ENCODE results near the gene ROR1. TPM values are rescaled to one million over a fixed set of nuclear protein-coding genes. Genes with fewer than 3 reads are reported as not detected.

Gene ROR1
- total and polyA plus RNA-seq, 2 of the 13 experiments (the other 11 are each of a cell fraction or from before 2014, with no cell fraction given): 0.58 to 2.3 TPM

- intact Hi-C loops (cut with micrococcal nuclease; ENCODE audit: unreplicated experiment) (no loop called here), in situ Hi-C loops (cut with HindIII; ENCODE audit: extremely low pct_ligation_motif_present, low pct_unique_long_range_greater_than_20kb) (no loop called here)
- no peaks in the 10 kb centered on the region for H3K9me3 ChIP-seq (ENCODE audit: low read length)
- H3K27me3 ChIP-seq (ENCODE audit: control insufficient read depth in 1 of 2, insufficient read depth in 2 of 2, low read length in 2 of 2): no peaks in the 10 kb centered on the region
- H3K9ac ChIP-seq (ENCODE audit: insufficient read depth, low read depth, low read length): no peak overlapping the region
- no peaks in the 10 kb centered on the region for H4K20me1 ChIP-seq (ENCODE audit: insufficient read depth, low read length)
- H3K36me3 ChIP-seq (replicated peaks in 1 of 2; ENCODE audit: control insufficient read depth in 1 of 2, insufficient read depth in 2 of 2, low read length in 2 of 2): no peaks in the 10 kb centered on the region
- peak; percentile 47 for ATAC-seq
- no peak for DNase-seq (ENCODE audit: low spot score)
- WGBS (ENCODE audit: low lambda C conversion rate): 7% methylated on average over 2 of the region's 3 CpGs
- CTCF ChIA-PET (ENCODE audit: low intra/inter-chr PET ratio, low total read pairs): no interaction called here
- BruUV-seq (replicated peaks): no TSS peak
- FAIRE-seq: no peak
- no peak overlapping the region for H3K4me2 ChIP-seq (ENCODE audit: low read depth, low read length)
- no peaks in the 10 kb centered on the region for H3K79me2 ChIP-seq (ENCODE audit: insufficient read depth, low read length)
- TF ChIP-seq PAX8 (CRISPR knock-in tag; IDR thresholded peaks at IDR 0.05; ENCODE audit: borderline replicate concordance) (no peak), MAFK (conservative IDR thresholded peaks at IDR 0.05 in 1 of 2, IDR thresholded peaks at IDR 0.05 in 1 of 2; ENCODE audit: low read length in 2 of 2) (peak in 1 of 2 experiments; percentile 15; a peak in 1 of 4 replicates)
- no peak overlapping the region for H3K27ac ChIP-seq (ENCODE audit: extremely low read length, insufficient read depth, low read length)
- POLR2A ChIA-PET: no interaction called here
- H2AFZ ChIP-seq (ENCODE audit: low read length): no peak overlapping the region
- H3K4me1 ChIP-seq (ENCODE audit: insufficient read depth, low read length): peaks cover 10% of the 10 kb centered on the region; the same call in 1 of the 2 replicates
- H3K4me3 ChIP-seq (replicated peaks in 1 of 3; ENCODE audit: insufficient read depth in 1 of 3, low read depth in 2 of 3, low read length in 3 of 3): no peak overlapping the region
Measured at GRCh38 chr1:64039390-64039926, 265.6 kb downstream of the ROR1 start.

GRCh38 chr1:64041371-64042131 is 267.7 kb downstream of the ROR1 start:
- intact Hi-C loops (cut with micrococcal nuclease; ENCODE audit: unreplicated experiment): no loop called here
- no peaks in the 10 kb centered on the region for H3K9me3 ChIP-seq (ENCODE audit: low read length)
- BruUV-seq (replicated peaks): no TSS peak

More at GRCh38 chr1:64041371-64042131, 267.7 kb downstream of the ROR1 start:
- ATAC-seq (no peak), DNase-seq (ENCODE audit: low spot score) (no peak), FAIRE-seq (no peak)
- Histone ChIP-seq H3K36me3 (replicated peaks in 1 of 2; ENCODE audit: control insufficient read depth in 1 of 2, insufficient read depth in 2 of 2, low read length in 2 of 2) (no peaks in the 10 kb centered on the region), H3K9ac (ENCODE audit: insufficient read depth, low read depth, low read length) (no peak overlapping the region), H3K27me3 (ENCODE audit: control insufficient read depth in 1 of 2, insufficient read depth in 2 of 2, low read length in 2 of 2) (no peaks in the 10 kb centered on the region), H3K79me2 (ENCODE audit: insufficient read depth, low read length) (no peaks in the 10 kb centered on the region), H3K4me1 (ENCODE audit: insufficient read depth, low read length) (peaks cover 10% of the 10 kb centered on the region; the same call in 1 of the 2 replicates), H3K27ac (ENCODE audit: extremely low read length, insufficient read depth, low read length) (no peak overlapping the region), H2AFZ (ENCODE audit: low read length) (no peak overlapping the region), H4K20me1 (ENCODE audit: insufficient read depth, low read length) (no peaks in the 10 kb centered on the region), H3K4me2 (ENCODE audit: low read depth, low read length) (no peak overlapping the region), H3K4me3 (replicated peaks in 1 of 3; ENCODE audit: insufficient read depth in 1 of 3, low read depth in 2 of 3, low read length in 3 of 3) (no peak overlapping the region)
- POLR2A ChIA-PET: no interaction called here
- in situ Hi-C loops (cut with HindIII; ENCODE audit: extremely low pct_ligation_motif_present, low pct_unique_long_range_greater_than_20kb): no loop called here
- CTCF ChIA-PET (ENCODE audit: low intra/inter-chr PET ratio, low total read pairs): no interaction called here
- 52% methylated on average over 3 of the region's 3 CpGs for WGBS (ENCODE audit: low lambda C conversion rate)
- TF ChIP-seq AGO2 (optimal IDR thresholded peaks at IDR 0.05; ENCODE audit: low read depth, low read length) (no peak), ZNF589 (CRISPR knock-in tag; conservative IDR thresholded peaks at IDR 0.05) (no peak), EZH2 (conservative IDR thresholded peaks at IDR 0.05; ENCODE audit: low read depth, low read length) (no peak), NRL (CRISPR knock-in tag; IDR thresholded peaks at IDR 0.05; ENCODE audit: borderline replicate concordance) (no peak), ZSCAN20 (CRISPR knock-in tag; IDR thresholded peaks at IDR 0.05; ENCODE audit: borderline replicate concordance) (no peak), RARG (CRISPR knock-in tag; IDR thresholded peaks at IDR 0.05; ENCODE audit: low read depth) (no peak), AKAP8 (CRISPR knock-in tag; IDR thresholded peaks at IDR 0.05) (no peak), IRX3 (CRISPR knock-in tag; IDR thresholded peaks at IDR 0.05; ENCODE audit: borderline replicate concordance, low read depth) (no peak), BATF2 (CRISPR knock-in tag; IDR thresholded peaks at IDR 0.05) (no peak)

Data from HepG2 (cell line).